Measurements from ENCODE around the gene PLAC8L1. TPM values are rescaled to one million over a fixed set of nuclear protein-coding genes. Genes with fewer than 3 reads are reported as not detected.

PLAC8L1 gene
- total RNA-seq, 2 experiments from 2014 or later, result 0.28 to 2.1 TPM

- no TSS peak for BruUV-seq (replicated peaks)
- TF ChIP-seq CTCF (conservative IDR thresholded peaks at IDR 0.05; ENCODE audit: low read length), result no peak
- Histone ChIP-seq H3K36me3 (ENCODE audit: insufficient read depth, low read length) (no peaks in the 10 kb centered on the region), H3K79me2 (ENCODE audit: insufficient read depth, low read depth, low read length) (no peaks in the 10 kb centered on the region), H3K4me1 (ENCODE audit: insufficient read depth, low read length, poor library complexity, severe bottlenecking) (no peaks in the 10 kb centered on the region), H3K4me3 (ENCODE audit: low read depth, low read length, poor library complexity, severe bottlenecking) (no peak overlapping the region), H3K4me2 (ENCODE audit: low read length) (no peak overlapping the region), H2AFZ (ENCODE audit: low read length) (no peak overlapping the region), H3K9me2 (ENCODE audit: insufficient read depth, low read length) (no peaks in the 10 kb centered on the region), H3K27ac (ENCODE audit: low read depth, low read length, poor library complexity, severe bottlenecking) (no peak overlapping the region), H3K9me3 (ENCODE audit: low read length) (no peaks in the 10 kb centered on the region), H4K20me1 (ENCODE audit: insufficient read depth, low read length) (no peaks in the 10 kb centered on the region)
- POLR2A ChIA-PET, result interaction anchor here (1.0 kb wide), 1 partner anchor 370 kb away, joined by 4 read pairs; no protein-coding TSS in a partner anchor
- CTCF ChIA-PET (ENCODE audit: unreplicated experiment), result no interaction called here
- no peak for DNase-seq (ENCODE audit: low spot score)
- intact Hi-C loops (cut with micrococcal nuclease; ENCODE audit: unreplicated experiment), result loop anchor here (5.0 to 10.0 kb wide), 2 partner anchors 81 to 367 kb away; no protein-coding TSS in a partner anchor
Observed at GRCh38 chr5:146051678-146052077, 53.7 kb downstream of the PLAC8L1 start.

- POLR2A ChIA-PET, result interaction anchor here (0.6 kb wide), 2 partner anchors 11 to 1256 kb away, joined by 3 to 4 read pairs; no protein-coding TSS in a partner anchor
- H3K4me1 ChIP-seq (ENCODE audit: insufficient read depth, low read length, poor library complexity, severe bottlenecking), result no peaks in the 10 kb centered on the region
Observed at GRCh38 chr5:146050086-146050485, 55.3 kb downstream of the PLAC8L1 start.

GRCh38 chr5:146049704-146050026, 55.7 kb downstream of the PLAC8L1 start:
- CTCF ChIA-PET (ENCODE audit: unreplicated experiment), result no interaction called here
- H3K79me2 ChIP-seq (ENCODE audit: insufficient read depth, low read depth, low read length), result no peaks in the 10 kb centered on the region
- POLR2A ChIA-PET, result interaction anchor here (0.6 kb wide), 1 partner anchor 1256 kb away, joined by 4 read pairs; no protein-coding TSS in a partner anchor

More at GRCh38 chr5:146050086-146050485, 55.3 kb downstream of the PLAC8L1 start:
- CTCF ChIA-PET (ENCODE audit: unreplicated experiment), result no interaction called here
- no peak for DNase-seq (ENCODE audit: low spot score)
- no peak overlapping the region for H2AFZ ChIP-seq (ENCODE audit: low read length)
- no peak for TF ChIP-seq EZH2phosphoT487 (IDR thresholded peaks at IDR 0.05; ENCODE audit: borderline replicate concordance, low read depth, low read length)
- no peak for TF ChIP-seq CTCF (conservative IDR thresholded peaks at IDR 0.05; ENCODE audit: low read length)
- no peaks in the 10 kb centered on the region for H3K36me3 ChIP-seq (ENCODE audit: insufficient read depth, low read length)
- no peaks in the 10 kb centered on the region for H3K9me3 ChIP-seq (ENCODE audit: low read length)
- no TSS peak for BruUV-seq (replicated peaks)
- H4K20me1 ChIP-seq (ENCODE audit: insufficient read depth, low read length), result no peaks in the 10 kb centered on the region
- H3K9me2 ChIP-seq (ENCODE audit: insufficient read depth, low read length), result no peaks in the 10 kb centered on the region
- no peak overlapping the region for H3K4me2 ChIP-seq (ENCODE audit: low read length)
- intact Hi-C loops (cut with micrococcal nuclease; ENCODE audit: unreplicated experiment), result loop anchor here (5.0 to 10.0 kb wide), 2 partner anchors 82 to 365 kb away; no protein-coding TSS in a partner anchor
- H3K4me3 ChIP-seq (ENCODE audit: low read depth, low read length, poor library complexity, severe bottlenecking), result no peak overlapping the region
- no peak overlapping the region for H3K27ac ChIP-seq (ENCODE audit: low read depth, low read length, poor library complexity, severe bottlenecking)
- H3K79me2 ChIP-seq (ENCODE audit: insufficient read depth, low read depth, low read length), result no peaks in the 10 kb centered on the region

More at GRCh38 chr5:146049704-146050026, 55.7 kb downstream of the PLAC8L1 start:
- Histone ChIP-seq H3K4me1 (ENCODE audit: insufficient read depth, low read length, poor library complexity, severe bottlenecking) (no peaks in the 10 kb centered on the region), H2AFZ (ENCODE audit: low read length) (no peak overlapping the region), H3K4me2 (ENCODE audit: low read length) (no peak overlapping the region), H3K27ac (ENCODE audit: low read depth, low read length, poor library complexity, severe bottlenecking) (no peak overlapping the region), H3K4me3 (ENCODE audit: low read depth, low read length, poor library complexity, severe bottlenecking) (no peak overlapping the region), H3K9me3 (ENCODE audit: low read length) (no peaks in the 10 kb centered on the region), H4K20me1 (ENCODE audit: insufficient read depth, low read length) (no peaks in the 10 kb centered on the region), H3K9me2 (ENCODE audit: insufficient read depth, low read length) (no peaks in the 10 kb centered on the region), H3K36me3 (ENCODE audit: insufficient read depth, low read length) (no peaks in the 10 kb centered on the region)
- TF ChIP-seq EZH2phosphoT487 (IDR thresholded peaks at IDR 0.05; ENCODE audit: borderline replicate concordance, low read depth, low read length) (no peak), CTCF (conservative IDR thresholded peaks at IDR 0.05; ENCODE audit: low read length) (0 out of 2 replicates have a peak, but pooled peaks have one; percentile 18)
- intact Hi-C loops (cut with micrococcal nuclease; ENCODE audit: unreplicated experiment), result loop anchor here (5.0 to 10.0 kb wide), 2 partner anchors 83 to 365 kb away; no protein-coding TSS in a partner anchor
- DNase-seq (ENCODE audit: low spot score), result no peak
- no TSS peak for BruUV-seq (replicated peaks)
